HG03575 (cell line): Measurements from ENCODE around the gene SMU1.
"Not testable (repeated sequence)": the region's sequence is repeated elsewhere in the genome, so short reads cannot be mapped to it uniquely, and the experiment has no call there.

ENCODE experiments used
- ATAC-seq: cut with Tn5 transposase; IDR thresholded peaks from one replicate; pipeline ENCODE4 v1.9.1; 2021; ENCODE audit not compliant: unreplicated experiment, insufficient number of reproducible peaks, low FRiP score; ENCODE audit errors: extremely low read depth

The SMU1 gene

GRCh38 chr9:33106827-33107621, 30.6 kb upstream of the SMU1 start:
- ATAC-seq = no peak

- no peak for ATAC-seq
These were observed 29.9 kb upstream of the SMU1 start for GRCh38 chr9:33106372-33106771.

GRCh38 chr9:33105959-33106358, 29.5 kb upstream of the SMU1 start:
- no peak for ATAC-seq

GRCh38 chr9:33105504-33105903, 29.0 kb upstream of the SMU1 start:
- ATAC-seq = no peak

- no peak for ATAC-seq
These were observed 27.9 kb upstream of the SMU1 start for GRCh38 chr9:33104401-33104800.

- ATAC-seq = no peak
These were observed 27.2 kb upstream of the SMU1 start for GRCh38 chr9:33103501-33104281.

- ATAC-seq = no peak
These were observed 26.2 kb upstream of the SMU1 start for GRCh38 chr9:33102551-33103210.

GRCh38 chr9:33101104-33101951, 24.9 kb upstream of the SMU1 start:
- ATAC-seq = no peak

GRCh38 chr9:33099754-33100153, 23.3 kb upstream of the SMU1 start:
- no peak for ATAC-seq

- no peak for ATAC-seq
These were observed 20.7 kb upstream of the SMU1 start for GRCh38 chr9:33097192-33097591.

- ATAC-seq = no peak
These were observed 16.2 kb upstream of the SMU1 start for GRCh38 chr9:33092634-33093033.

GRCh38 chr9:33085672-33086071, 9.2 kb upstream of the SMU1 start:
- ATAC-seq = not testable (repeated sequence)

- no peak for ATAC-seq
These were observed 6.3 kb upstream of the SMU1 start for GRCh38 chr9:33082538-33083326.

- no peak for ATAC-seq
These were observed 5.7 kb upstream of the SMU1 start for GRCh38 chr9:33082128-33082527.

- ATAC-seq = no peak
These were observed 4.8 kb upstream of the SMU1 start for GRCh38 chr9:33081128-33081851.

GRCh38 chr9:33080534-33080933, 4.1 kb upstream of the SMU1 start:
- no peak for ATAC-seq

GRCh38 chr9:33068991-33069390, 7.5 kb downstream of the SMU1 start:
- ATAC-seq = no peak
